ENCODE data around the gene UBR1.

The UBR1 gene

GRCh38 chr15:43091859-43092258 is 14.0 kb downstream of the UBR1 start:
- H3K9me3 ChIP-seq (ENCODE audit: insufficient read depth, low read depth, low read length), result no peaks in the 10 kb centered on the region
- H3K36me3 ChIP-seq (ENCODE audit: insufficient read depth, low read depth, low read length), result peaks cover under 1% of the 10 kb centered on the region; the same call in 1 of the 2 replicates
- no peak overlapping the region for H3K9ac ChIP-seq (ENCODE audit: low read depth, low read length)
- no peaks in the 10 kb centered on the region for H3K27me3 ChIP-seq (ENCODE audit: insufficient read depth, low read length)
- no peak overlapping the region for H3K27ac ChIP-seq (ENCODE audit: low read length)
- H3K4me1 ChIP-seq (ENCODE audit: insufficient read depth, low read length), result no peaks in the 10 kb centered on the region
- no peak overlapping the region for H3K4me3 ChIP-seq (ENCODE audit: low read length)

GRCh38 chr15:43086551-43086950 is 19.3 kb downstream of the UBR1 start:
- H3K36me3 ChIP-seq (ENCODE audit: insufficient read depth, low read depth, low read length), result peaks cover 31% of the 10 kb centered on the region
- H3K9ac ChIP-seq (ENCODE audit: low read depth, low read length), result no peak overlapping the region

GRCh38 chr15:43085921-43086320 is 19.9 kb downstream of the UBR1 start:
- Histone ChIP-seq H3K9ac (ENCODE audit: low read depth, low read length) (no peak overlapping the region), H3K27me3 (ENCODE audit: insufficient read depth, low read length) (no peaks in the 10 kb centered on the region), H3K9me3 (ENCODE audit: insufficient read depth, low read depth, low read length) (no peaks in the 10 kb centered on the region), H3K36me3 (ENCODE audit: insufficient read depth, low read depth, low read length) (peaks cover 37% of the 10 kb centered on the region), H3K4me1 (ENCODE audit: insufficient read depth, low read length) (0 out of 2 replicates have a peak, but pooled peaks cover 6% of the 10 kb centered on the region), H3K4me3 (ENCODE audit: low read length) (no peak overlapping the region), H3K27ac (ENCODE audit: low read length) (no peak overlapping the region)

More at GRCh38 chr15:43086551-43086950, 19.3 kb downstream of the UBR1 start:
- Histone ChIP-seq H3K27me3 (ENCODE audit: insufficient read depth, low read length) (no peaks in the 10 kb centered on the region), H3K4me1 (ENCODE audit: insufficient read depth, low read length) (0 out of 2 replicates have a peak, but pooled peaks cover 6% of the 10 kb centered on the region), H3K27ac (ENCODE audit: low read length) (no peak overlapping the region), H3K4me3 (ENCODE audit: low read length) (no peak overlapping the region), H3K9me3 (ENCODE audit: insufficient read depth, low read depth, low read length) (no peaks in the 10 kb centered on the region)

GRCh38 chr15:43082509-43082908 is 23.3 kb downstream of the UBR1 start:
- no peaks in the 10 kb centered on the region for H3K9me3 ChIP-seq (ENCODE audit: insufficient read depth, low read depth, low read length)
- H3K9ac ChIP-seq (ENCODE audit: low read depth, low read length), result no peak overlapping the region
- no peak overlapping the region for H3K4me3 ChIP-seq (ENCODE audit: low read length)
- H3K27ac ChIP-seq (ENCODE audit: low read length), result no peak overlapping the region
- peaks cover 45% of the 10 kb centered on the region for H3K36me3 ChIP-seq (ENCODE audit: insufficient read depth, low read depth, low read length)
- H3K27me3 ChIP-seq (ENCODE audit: insufficient read depth, low read length), result no peaks in the 10 kb centered on the region
- 0 out of 2 replicates have a peak, but pooled peaks cover 6% of the 10 kb centered on the region for H3K4me1 ChIP-seq (ENCODE audit: insufficient read depth, low read length)

GRCh38 chr15:43081283-43081682 is 24.6 kb downstream of the UBR1 start:
- Histone ChIP-seq H3K9me3 (ENCODE audit: insufficient read depth, low read depth, low read length) (no peaks in the 10 kb centered on the region), H3K4me3 (ENCODE audit: low read length) (no peak overlapping the region), H3K4me1 (ENCODE audit: insufficient read depth, low read length) (0 out of 2 replicates have a peak, but pooled peaks cover 1% of the 10 kb centered on the region), H3K36me3 (ENCODE audit: insufficient read depth, low read depth, low read length) (peaks cover 45% of the 10 kb centered on the region), H3K9ac (ENCODE audit: low read depth, low read length) (no peak overlapping the region), H3K27ac (ENCODE audit: low read length) (no peak overlapping the region), H3K27me3 (ENCODE audit: insufficient read depth, low read length) (no peaks in the 10 kb centered on the region)

- H3K9me3 ChIP-seq (ENCODE audit: insufficient read depth, low read depth, low read length), result no peaks in the 10 kb centered on the region
- peaks cover 70% of the 10 kb centered on the region for H3K36me3 ChIP-seq (ENCODE audit: insufficient read depth, low read depth, low read length)
Observed at GRCh38 chr15:43071451-43071850, 34.4 kb downstream of the UBR1 start.

GRCh38 chr15:43070893-43071292 is 34.9 kb downstream of the UBR1 start:
- H3K4me1 ChIP-seq (ENCODE audit: insufficient read depth, low read length), result no peaks in the 10 kb centered on the region
- no peak overlapping the region for H3K9ac ChIP-seq (ENCODE audit: low read depth, low read length)
- H3K4me3 ChIP-seq (ENCODE audit: low read length), result no peak overlapping the region
- peaks cover 74% of the 10 kb centered on the region for H3K36me3 ChIP-seq (ENCODE audit: insufficient read depth, low read depth, low read length)
- H3K27ac ChIP-seq (ENCODE audit: low read length), result no peak overlapping the region
- H3K27me3 ChIP-seq (ENCODE audit: insufficient read depth, low read length), result no peaks in the 10 kb centered on the region
- no peaks in the 10 kb centered on the region for H3K9me3 ChIP-seq (ENCODE audit: insufficient read depth, low read depth, low read length)

More at GRCh38 chr15:43071451-43071850, 34.4 kb downstream of the UBR1 start:
- Histone ChIP-seq H3K9ac (ENCODE audit: low read depth, low read length) (no peak overlapping the region), H3K4me1 (ENCODE audit: insufficient read depth, low read length) (no peaks in the 10 kb centered on the region), H3K27me3 (ENCODE audit: insufficient read depth, low read length) (no peaks in the 10 kb centered on the region), H3K27ac (ENCODE audit: low read length) (no peak overlapping the region), H3K4me3 (ENCODE audit: low read length) (no peak overlapping the region)

- Histone ChIP-seq H3K9me3 (ENCODE audit: insufficient read depth, low read depth, low read length) (no peaks in the 10 kb centered on the region), H3K9ac (ENCODE audit: low read depth, low read length) (no peak overlapping the region), H3K36me3 (ENCODE audit: insufficient read depth, low read depth, low read length) (peaks cover 74% of the 10 kb centered on the region), H3K27ac (ENCODE audit: low read length) (no peak overlapping the region), H3K4me1 (ENCODE audit: insufficient read depth, low read length) (no peaks in the 10 kb centered on the region), H3K27me3 (ENCODE audit: insufficient read depth, low read length) (no peaks in the 10 kb centered on the region), H3K4me3 (ENCODE audit: low read length) (no peak overlapping the region)
Observed at GRCh38 chr15:43070249-43070648, 35.6 kb downstream of the UBR1 start.

- Histone ChIP-seq H3K27me3 (ENCODE audit: insufficient read depth, low read length) (no peaks in the 10 kb centered on the region), H3K9ac (ENCODE audit: low read depth, low read length) (no peak overlapping the region), H3K4me1 (ENCODE audit: insufficient read depth, low read length) (no peaks in the 10 kb centered on the region), H3K27ac (ENCODE audit: low read length) (no peak overlapping the region), H3K9me3 (ENCODE audit: insufficient read depth, low read depth, low read length) (no peaks in the 10 kb centered on the region), H3K36me3 (ENCODE audit: insufficient read depth, low read depth, low read length) (peaks cover 52% of the 10 kb centered on the region), H3K4me3 (ENCODE audit: low read length) (no peak overlapping the region)
Observed at GRCh38 chr15:43067717-43068461, 37.9 kb downstream of the UBR1 start.

GRCh38 chr15:43056696-43057095 is 49.1 kb downstream of the UBR1 start:
- Histone ChIP-seq H3K4me3 (ENCODE audit: low read length) (no peak overlapping the region), H3K4me1 (ENCODE audit: insufficient read depth, low read length) (no peaks in the 10 kb centered on the region), H3K27ac (ENCODE audit: low read length) (no peak overlapping the region), H3K36me3 (ENCODE audit: insufficient read depth, low read depth, low read length) (peaks cover 95% of the 10 kb centered on the region), H3K9me3 (ENCODE audit: insufficient read depth, low read depth, low read length) (no peaks in the 10 kb centered on the region), H3K9ac (ENCODE audit: low read depth, low read length) (no peak overlapping the region), H3K27me3 (ENCODE audit: insufficient read depth, low read length) (no peaks in the 10 kb centered on the region)

- no peaks in the 10 kb centered on the region for H3K9me3 ChIP-seq (ENCODE audit: insufficient read depth, low read depth, low read length)
- peaks cover 78% of the 10 kb centered on the region for H3K36me3 ChIP-seq (ENCODE audit: insufficient read depth, low read depth, low read length)
- H3K27me3 ChIP-seq (ENCODE audit: insufficient read depth, low read length), result no peaks in the 10 kb centered on the region
- no peak overlapping the region for H3K9ac ChIP-seq (ENCODE audit: low read depth, low read length)
- H3K27ac ChIP-seq (ENCODE audit: low read length), result no peak overlapping the region
- H3K4me1 ChIP-seq (ENCODE audit: insufficient read depth, low read length), result no peaks in the 10 kb centered on the region
- no peak overlapping the region for H3K4me3 ChIP-seq (ENCODE audit: low read length)
Observed at GRCh38 chr15:43052860-43053259, 53.0 kb downstream of the UBR1 start.

- Histone ChIP-seq H3K9ac (ENCODE audit: low read depth, low read length) (no peak overlapping the region), H3K4me1 (ENCODE audit: insufficient read depth, low read length) (no peaks in the 10 kb centered on the region), H3K4me3 (ENCODE audit: low read length) (no peak overlapping the region), H3K9me3 (ENCODE audit: insufficient read depth, low read depth, low read length) (no peaks in the 10 kb centered on the region), H3K27ac (ENCODE audit: low read length) (no peak overlapping the region), H3K36me3 (ENCODE audit: insufficient read depth, low read depth, low read length) (peaks cover 70% of the 10 kb centered on the region), H3K27me3 (ENCODE audit: insufficient read depth, low read length) (no peaks in the 10 kb centered on the region)
Observed at GRCh38 chr15:43048935-43049334, 56.9 kb downstream of the UBR1 start.
